Amniotic epithelial cell (primary cell): Measurements from ENCODE around the gene QARS1.
A peak's percentile ranks its signal among the peaks of the same experiment; 100 is the strongest.

Experiments
- DNase-seq: peaks from one replicate; pipeline ENCODE4 v3.0.0-alpha.2; 2010; ENCODE audit warnings: low read depth

Gene QARS1

GRCh38 chr3:49120438-49121131, 16.0 kb upstream of the QARS1 start, which contains the start of gene USP19:
USP19 (minus strand) TSS chr3:49120823; CDS start chr3:49119145, 1,678 bp downstream.
- peak; percentile 90 for DNase-seq

- no peak for DNase-seq
These were observed 15.5 kb upstream of the QARS1 start for GRCh38 chr3:49120096-49120437.

- DNase-seq = peak; percentile 29
These were observed 14.9 kb upstream of the QARS1 start for GRCh38 chr3:49119439-49119838.

GRCh38 chr3:49119036-49119435, 14.5 kb upstream of the QARS1 start:
- DNase-seq = no peak

- no peak for DNase-seq
These were observed 7.7 kb upstream of the QARS1 start for GRCh38 chr3:49112262-49112661.

- no peak for DNase-seq
These were observed 6.8 kb upstream of the QARS1 start for GRCh38 chr3:49111347-49111746.

- DNase-seq = no peak
These were observed 6.2 kb upstream of the QARS1 start for GRCh38 chr3:49110780-49111179.

GRCh38 chr3:49108346-49108745, 3.8 kb upstream of the QARS1 start:
- no peak for DNase-seq

GRCh38 chr3:49104052-49104426, 518 bp downstream of the QARS1 start:
- DNase-seq = no peak

GRCh38 chr3:49100046-49100615, 4.4 kb downstream of the QARS1 start:
- no peak for DNase-seq

GRCh38 chr3:49098910-49099630, 5.5 kb downstream of the QARS1 start:
- no peak for DNase-seq

- peak; percentile 74 for DNase-seq
These were observed 6.1 kb downstream of the QARS1 start for GRCh38 chr3:49098429-49098828.

- DNase-seq = peak; percentile 97
These were observed 10.4 kb downstream of the QARS1 start, which contains the start of gene QRICH1 for GRCh38 chr3:49093853-49094767. QRICH1 (minus strand) TSS chr3:49094071; CDS start chr3:49077017, 17,054 bp downstream.

GRCh38 chr3:49092938-49093852, 11.4 kb downstream of the QARS1 start:
- DNase-seq = peak; percentile 88

GRCh38 chr3:49081429-49081828, 23.1 kb downstream of the QARS1 start:
- no peak for DNase-seq

- DNase-seq = no peak
These were observed 25.3 kb downstream of the QARS1 start for GRCh38 chr3:49079270-49079669.

- no peak for DNase-seq
These were observed 27.9 kb downstream of the QARS1 start for GRCh38 chr3:49076646-49077045.

- no peak for DNase-seq
These were observed 28.4 kb downstream of the QARS1 start for GRCh38 chr3:49076116-49076515.

- peak; percentile 34 for DNase-seq
These were observed 46.5 kb downstream of the QARS1 start for GRCh38 chr3:49058011-49058410.

- no peak for DNase-seq
These were observed 47.3 kb downstream of the QARS1 start for GRCh38 chr3:49057268-49057667.

- DNase-seq = no peak
These were observed 50.2 kb downstream of the QARS1 start for GRCh38 chr3:49054344-49054862.
